IgD-negative memory B cell (primary cell): ENCODE results near the gene TBC1D17. TPM values are rescaled to one million over a fixed set of nuclear protein-coding genes. Genes with fewer than 3 reads are reported as not detected.
A peak's percentile ranks its signal among the peaks of the same experiment; 100 is the strongest.

Source experiments
- H3K27ac Mint-ChIP-seq, 3 donors: one replicate each; pipeline ENCODE4 v1.8.0; 2020 to 2022; ENCODE audit warnings: mild to moderate bottlenecking in 3 of 3, mixed read lengths in 3 of 3, moderate library complexity in 1 of 3
- H3K27me3 Mint-ChIP-seq: one replicate; pipeline ENCODE4 v1.8.0; 2021; ENCODE audit warnings: mixed read lengths
- H3K36me3 Mint-ChIP-seq: one replicate; pipeline ENCODE4 v1.8.0; 2020; ENCODE audit warnings: mild to moderate bottlenecking, mixed read lengths
- H3K4me1 Mint-ChIP-seq, 3 donors: one replicate each; pipeline ENCODE4 v1.8.0; 2020 to 2022; ENCODE audit warnings: mixed read lengths in 3 of 3, mild to moderate bottlenecking in 1 of 3
- H3K4me3 Mint-ChIP-seq, 4 donors: one replicate each; pipeline ENCODE4 v1.8.0; 2020 to 2022; ENCODE audit warnings: mild to moderate bottlenecking in 4 of 4, mixed read lengths in 4 of 4, moderate library complexity in 3 of 4
- H3K9me3 Mint-ChIP-seq, 3 donors: one replicate each; pipeline ENCODE4 v1.8.0; 2020 to 2021; ENCODE audit warnings: mixed read lengths in 3 of 3, mild to moderate bottlenecking in 1 of 3
- polyA plus RNA-seq: library from polyadenylated mRNA; unstranded; fragments of 300-500 nt; fragmentation: Illumina TruSeq; gene quantifications from one replicate; pipeline ENCODE4 v1.2.3, GENCODE V29; 2021

TBC1D17 gene
- polyA plus RNA-seq, 1 donor from 2014 or later = 19.1 TPM

DNA sequence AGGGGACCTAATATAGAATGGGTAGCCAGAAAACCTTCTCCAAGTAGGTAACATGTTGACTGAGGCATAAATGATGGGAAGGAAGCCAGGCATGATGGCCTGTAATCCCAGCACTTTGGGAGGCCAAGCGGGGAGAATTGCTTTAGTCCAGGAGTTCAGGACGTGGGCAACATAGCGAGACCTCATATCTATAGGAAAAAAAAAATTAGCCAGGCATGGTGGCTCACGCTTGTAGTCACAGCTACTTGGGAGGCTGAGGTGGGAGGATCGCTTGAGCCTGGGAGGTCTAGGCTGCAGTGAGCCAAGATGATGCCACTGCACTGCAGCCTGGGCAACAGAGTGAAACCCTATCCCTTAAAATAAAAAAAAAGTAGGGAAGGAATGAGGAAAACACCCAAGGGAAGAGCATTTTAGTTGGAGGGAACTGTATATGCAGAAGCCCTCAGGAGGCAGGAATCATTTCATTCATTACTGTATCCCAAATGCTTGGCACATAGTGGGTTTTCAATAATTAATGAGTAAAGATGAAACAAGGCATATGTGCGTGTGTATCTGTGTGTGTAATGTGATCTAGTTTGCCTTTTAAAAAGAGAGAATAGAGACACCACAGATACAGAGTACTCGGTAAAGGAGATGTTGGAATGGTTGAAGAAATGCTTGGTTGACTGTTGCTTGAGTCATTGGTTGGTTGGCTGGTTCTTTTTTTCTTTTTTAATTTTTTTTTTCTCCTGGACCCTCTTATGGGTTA lies 54.0 kb downstream of the TBC1D17 start:
- Mint-ChIP-seq H3K27ac (peak overlapping the region in 2 of 3 donors; percentile 73 to 98), H3K9me3 (peaks cover 0 to 7% (median 0%) of the 10 kb centered on the region in 3 donors), H3K27me3 (peaks cover 6% of the 10 kb centered on the region), H3K4me3 (peak overlapping the region in 1 of 4 donors; percentile 96), H3K36me3 (peaks cover 2% of the 10 kb centered on the region), H3K4me1 (peaks cover 23 to 36% (median 29%) of the 10 kb centered on the region in 3 donors)

DNA sequence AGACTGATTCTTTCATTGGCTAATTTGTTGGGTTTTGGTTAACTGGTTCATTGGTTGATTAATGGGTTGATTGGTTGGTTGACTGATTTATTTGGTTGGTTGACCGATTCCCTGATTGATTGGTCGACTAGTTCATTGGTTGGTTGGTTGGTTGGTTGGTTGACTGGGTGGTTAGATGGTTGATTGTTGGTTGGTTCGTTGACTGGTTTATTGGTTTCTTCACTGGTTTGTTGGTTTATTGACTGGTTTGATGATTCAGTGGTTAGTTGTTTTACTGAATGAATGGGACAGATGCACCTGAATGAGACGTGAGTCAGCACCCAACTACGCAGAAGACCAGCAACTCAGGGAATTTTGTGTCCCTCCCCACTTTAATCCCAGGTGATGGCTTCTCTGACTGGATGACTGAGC lies 54.5 kb downstream of the TBC1D17 start:
- Mint-ChIP-seq H3K9me3 (peaks cover 0 to 7% (median 0%) of the 10 kb centered on the region in 3 donors), H3K4me3 (peak overlapping the region in 2 of 4 donors; percentile 18 to 54), H3K36me3 (peaks cover 2% of the 10 kb centered on the region), H3K27ac (peak overlapping the region in 1 of 3 donors; percentile 98), H3K4me1 (peaks cover 23 to 38% (median 28%) of the 10 kb centered on the region in 3 donors), H3K27me3 (peaks cover 6% of the 10 kb centered on the region)

DNA sequence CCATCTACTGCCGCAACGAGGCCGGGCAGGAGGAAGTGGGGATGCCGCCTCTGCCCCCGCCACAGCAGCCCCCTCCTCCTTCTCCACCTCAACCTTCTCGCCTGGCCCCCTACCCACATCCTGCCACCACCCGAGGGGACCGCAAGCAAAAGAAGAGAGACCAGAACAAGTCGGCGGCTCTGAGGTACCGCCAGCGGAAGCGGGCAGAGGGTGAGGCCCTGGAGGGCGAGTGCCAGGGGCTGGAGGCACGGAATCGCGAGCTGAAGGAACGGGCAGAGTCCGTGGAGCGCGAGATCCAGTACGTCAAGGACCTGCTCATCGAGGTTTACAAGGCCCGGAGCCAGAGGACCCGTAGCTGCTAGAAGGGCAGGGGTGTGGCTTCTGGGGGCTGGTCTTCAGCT lies 55.2 kb downstream of the TBC1D17 start:
- H3K36me3 Mint-ChIP-seq = no peaks in the 10 kb centered on the region
- no peak overlapping the region for H3K27ac Mint-ChIP-seq
- peaks cover 19 to 32% (median 22%) of the 10 kb centered on the region in 3 donors for H3K4me1 Mint-ChIP-seq
- no peak overlapping the region for H3K4me3 Mint-ChIP-seq
- H3K9me3 Mint-ChIP-seq = peaks cover 0 to 7% (median 0%) of the 10 kb centered on the region in 3 donors
- H3K27me3 Mint-ChIP-seq = peaks cover 6% of the 10 kb centered on the region

DNA sequence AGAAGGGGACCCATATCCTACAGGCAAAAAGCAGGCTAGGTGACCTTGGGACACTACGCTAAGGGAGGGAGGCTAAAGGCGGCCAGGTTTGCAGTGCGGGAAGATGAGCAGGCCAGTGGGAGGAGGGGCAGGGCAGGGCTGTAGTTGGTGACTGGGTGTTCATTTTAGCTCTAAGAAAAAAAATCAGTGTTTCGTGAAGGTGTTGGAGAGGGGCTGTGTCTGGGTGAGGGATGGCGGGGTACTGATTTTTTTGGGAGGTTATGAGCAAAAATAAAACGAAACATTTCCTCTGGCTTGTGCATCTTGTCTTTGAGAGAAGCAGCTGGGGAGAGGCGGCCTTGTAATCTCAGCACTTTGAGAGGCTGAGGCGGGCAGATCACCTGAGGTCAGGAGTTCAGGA lies 56.1 kb downstream of the TBC1D17 start:
- peaks cover 14 to 25% (median 17%) of the 10 kb centered on the region in 3 donors for H3K4me1 Mint-ChIP-seq
- no peaks in the 10 kb centered on the region for H3K36me3 Mint-ChIP-seq
- no peak overlapping the region for H3K4me3 Mint-ChIP-seq
- H3K27ac Mint-ChIP-seq = peak overlapping the region in 2 of 3 donors; percentile 40 to 65
- peaks cover 0 to 7% (median 0%) of the 10 kb centered on the region in 3 donors for H3K9me3 Mint-ChIP-seq
- peaks cover 4% of the 10 kb centered on the region for H3K27me3 Mint-ChIP-seq

DNA sequence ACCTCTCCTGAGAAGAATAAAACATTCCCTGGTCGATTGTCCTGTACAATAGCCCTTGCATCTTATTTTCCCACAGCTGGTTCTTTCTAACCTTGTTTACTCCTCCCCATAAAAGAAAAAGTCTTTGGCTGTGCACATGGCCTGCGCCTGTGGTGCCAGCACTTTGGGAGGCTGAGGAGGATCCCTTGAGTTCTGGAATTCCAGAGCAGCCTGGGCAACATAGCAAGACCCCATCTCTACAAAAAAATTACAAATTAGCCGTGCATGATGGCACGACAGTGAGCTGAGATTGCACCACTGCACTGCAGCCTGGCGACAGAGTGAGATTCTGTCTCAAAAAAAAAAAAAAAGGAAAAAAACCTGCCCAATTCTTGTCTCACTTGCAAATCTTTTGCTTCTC lies 59.0 kb downstream of the TBC1D17 start:
- H3K36me3 Mint-ChIP-seq = no peaks in the 10 kb centered on the region
- no peak overlapping the region for H3K4me3 Mint-ChIP-seq
- no peaks in the 10 kb centered on the region for H3K9me3 Mint-ChIP-seq
- H3K27me3 Mint-ChIP-seq = no peaks in the 10 kb centered on the region
- peak overlapping the region in 1 of 3 donors; percentile 12 for H3K27ac Mint-ChIP-seq
- H3K4me1 Mint-ChIP-seq = peaks cover 6 to 8% (median 7%) of the 10 kb centered on the region in 3 donors

GRCh38 chr19:49937750-49938381 lies 60.4 kb downstream of the TBC1D17 start:
- Mint-ChIP-seq H3K27ac (no peak overlapping the region), H3K36me3 (no peaks in the 10 kb centered on the region), H3K27me3 (no peaks in the 10 kb centered on the region)

More at GRCh38 chr19:49937750-49938381, 60.4 kb downstream of the TBC1D17 start:
- Mint-ChIP-seq H3K4me3 (no peak overlapping the region), H3K9me3 (no peaks in the 10 kb centered on the region), H3K4me1 (peaks cover 3 to 8% (median 5%) of the 10 kb centered on the region in 3 donors)

Other genes starting within 250 kb of the TBC1D17 start
- gene RRAS, start 237.6 kb upstream of the TBC1D17 start, polyA plus RNA-seq = 18.4 TPM
- gene SCAF1, start 235.5 kb upstream of the TBC1D17 start, polyA plus RNA-seq = 3.4 TPM
- 66.0 TPM for gene IRF3, start 211.8 kb upstream of the TBC1D17 start, polyA plus RNA-seq
- 16.8 TPM for gene BCL2L12, start 211.8 kb upstream of the TBC1D17 start, polyA plus RNA-seq
- 187 TPM for gene PRMT1, start 200.4 kb upstream of the TBC1D17 start, polyA plus RNA-seq
- gene ADM5, start 188.1 kb upstream of the TBC1D17 start, polyA plus RNA-seq = 0.65 TPM
- gene CPT1C, start 186.6 kb upstream of the TBC1D17 start, polyA plus RNA-seq = not detected
- 0.15 TPM for gene TSKS, start 114.4 kb upstream of the TBC1D17 start, polyA plus RNA-seq
- 6.5 TPM for gene AP2A1, start 110.7 kb upstream of the TBC1D17 start, polyA plus RNA-seq
- 6.6 TPM for gene FUZ, start 64.4 kb upstream of the TBC1D17 start, polyA plus RNA-seq
- gene MED25, start 59.4 kb upstream of the TBC1D17 start, polyA plus RNA-seq = 54.7 TPM
- 45.0 TPM for gene PTOV1, start 26.5 kb upstream of the TBC1D17 start, polyA plus RNA-seq
- gene PNKP, start 10.1 kb upstream of the TBC1D17 start, polyA plus RNA-seq = 56.3 TPM
- 5.0 TPM for gene AKT1S1, start 347 bp upstream of the TBC1D17 start, polyA plus RNA-seq
- 0.39 TPM for gene IL4I1, start 19.2 kb downstream of the TBC1D17 start, polyA plus RNA-seq
- gene ATF5, start 51.5 kb downstream of the TBC1D17 start, polyA plus RNA-seq = 3.4 TPM
- gene NUP62, start 51.8 kb downstream of the TBC1D17 start, polyA plus RNA-seq = 62.9 TPM
- gene SIGLEC11, start 83.5 kb downstream of the TBC1D17 start, polyA plus RNA-seq = not detected
- 87.5 TPM for gene VRK3, start 147.7 kb downstream of the TBC1D17 start, polyA plus RNA-seq
- gene ZNF473, start 148.3 kb downstream of the TBC1D17 start, polyA plus RNA-seq = 4.9 TPM